SK-N-SH treated with all-trans-retinoic acid at 6 μM for 48 hours (cell line): Measurements from ENCODE around the gene ABCC10.

Experiments
- ESRRG ChIP-seq: fragments of 250-450 bp; sonication (Bioruptor Pico); IDR thresholded peaks from 2 replicates; pipeline ENCODE4 v1.6.1; 2021; ENCODE audit warnings: mild to moderate bottlenecking
- GLIS3 ChIP-seq: fragments of 250-450 bp; sonication (Bioruptor Pico); IDR thresholded peaks from 2 replicates; pipeline ENCODE4 v1.5.0; 2020; ENCODE audit warnings: mild to moderate bottlenecking, moderate library complexity
- TCF4 ChIP-seq: fragments of 250-450 bp; sonication (Bioruptor Pico); IDR thresholded peaks from 2 replicates; pipeline ENCODE4 v1.8.0; 2021; ENCODE audit warnings: mild to moderate bottlenecking, moderate library complexity, borderline replicate concordance
- TOX ChIP-seq: fragments of 250-450 bp; sonication (Bioruptor Pico); IDR thresholded peaks from 2 replicates; pipeline ENCODE4 v1.8.0; 2021; ENCODE audit warnings: mild to moderate bottlenecking, moderate library complexity, borderline replicate concordance
- ZC3H10 ChIP-seq: fragments of 250-450 bp; sonication (Bioruptor Pico); IDR thresholded peaks from 2 replicates; pipeline ENCODE4 v1.5.1; 2021; ENCODE audit warnings: mild to moderate bottlenecking, moderate library complexity
- ZFP3 ChIP-seq: fragments of 250-450 bp; sonication (Bioruptor Pico); IDR thresholded peaks from 2 replicates; pipeline ENCODE4 v1.5.0; 2020; ENCODE audit warnings: mild to moderate bottlenecking, moderate library complexity
- ZFP30 ChIP-seq: fragments of 450-650 bp; formaldehyde crosslinking; IDR thresholded peaks from 2 replicates; pipeline ENCODE4 v1.5.0; 2022; ENCODE audit warnings: mild to moderate bottlenecking, moderate library complexity
- ZNF565 ChIP-seq: fragments of 450-650 bp; formaldehyde crosslinking; conservative IDR thresholded peaks from 2 replicates; pipeline ENCODE4 v1.5.0; 2020; ENCODE audit warnings: low read depth, mild to moderate bottlenecking, moderate library complexity

GRCh38 chr6:43481075-43481474 is 53.7 kb downstream of the ABCC10 start:
- no peak for TF ChIP-seq ZFP3 (CRISPR knock-in tag)
- no peak for TF ChIP-seq GLIS3 (CRISPR knock-in tag)
- TF ChIP-seq ZFP30 (CRISPR knock-in tag), result no peak
- no peak for TF ChIP-seq TCF4 (CRISPR knock-in tag)
- TF ChIP-seq ESRRG (CRISPR knock-in tag), result no peak
- TF ChIP-seq ZC3H10 (CRISPR knock-in tag), result no peak
- no peak for TF ChIP-seq ZNF565 (CRISPR knock-in tag)
- TF ChIP-seq TOX, result no peak
